ENCODE data around the gene HEMK1.

GRCh38 chr3:50609071-50609762 lies 39.9 kb downstream of the HEMK1 start:
- TF ChIP-seq CTCF (IDR thresholded peaks at IDR 0.05; ENCODE audit: low read length) (no peak), EZH2 (IDR thresholded peaks at IDR 0.05; ENCODE audit: borderline replicate concordance, low read length) (no peak)

All from OCI-LY1 (cell line).